GM23338 (cell line): ENCODE data around the gene WDR38. TPM values are rescaled to one million over a fixed set of nuclear protein-coding genes. Genes with fewer than 3 reads are reported as not detected.
A peak's percentile ranks its signal among the peaks of the same experiment; 100 is the strongest.

Source experiments
- ATAC-seq: fragments of 200-7000 bp; cut with Tn5 transposase; 3 replicates; pipeline ENCODE4 v1.9.1; 2020
- DNase-seq: peaks from one replicate; pipeline ENCODE4 v3.0.0-alpha.2; 2015; ENCODE audit warnings: low spot score
- H2AFZ ChIP-seq: fragments of 200-600 bp; sonication (generic); 2 replicates; pipeline ENCODE4 v1.8.0; 2016; ENCODE audit warnings: antibody characterized with exemption, mild to moderate bottlenecking, moderate library complexity
- H3F3A ChIP-seq: fragments of 200-600 bp; sonication (generic); replicated peaks from 2 replicates; pipeline ENCODE4 v1.8.0; 2017; ENCODE audit warnings: antibody characterized with exemption, mixed run types, low read depth
- H3K27ac ChIP-seq: fragments of 200-600 bp; sonication (generic); 2 replicates; pipeline ENCODE4 v1.6.1; 2016; ENCODE audit warnings: low read depth
- H3K27me3 ChIP-seq: fragments of 200-600 bp; sonication (generic); 2 replicates; pipeline ENCODE4 v1.8.0; 2016; ENCODE audit warnings: mild to moderate bottlenecking, mixed run types, moderate library complexity; ENCODE audit not compliant: insufficient read depth
- H3K36me3 ChIP-seq: fragments of 200-600 bp; sonication (generic); 2 replicates; pipeline ENCODE4 v1.8.0; 2016; ENCODE audit warnings: mild to moderate bottlenecking; ENCODE audit not compliant: insufficient read depth
- H3K4me1 ChIP-seq: fragments of 200-600 bp; sonication (generic); 2 replicates; pipeline ENCODE4 v1.8.0; 2016; ENCODE audit warnings: mild to moderate bottlenecking, moderate library complexity; ENCODE audit not compliant: insufficient read depth
- H3K4me2 ChIP-seq: fragments of 200-600 bp; sonication (generic); 2 replicates; pipeline ENCODE4 v1.7.1; 2017; ENCODE audit warnings: mixed run types
- H3K4me3 ChIP-seq: fragments of 200-600 bp; sonication (generic); 2 replicates; pipeline ENCODE4 v1.6.1; 2016; ENCODE audit warnings: mixed run types
- H3K79me2 ChIP-seq: fragments of 200-600 bp; sonication (generic); replicated peaks from 2 replicates; pipeline ENCODE4 v1.8.0; 2017; ENCODE audit warnings: mild to moderate bottlenecking; ENCODE audit not compliant: insufficient read depth
- H3K9me2 ChIP-seq: fragments of 200-600 bp; sonication (generic); 2 replicates; pipeline ENCODE4 v1.8.0; 2017; ENCODE audit not compliant: insufficient read depth
- H4K20me1 ChIP-seq: fragments of 200-600 bp; sonication (generic); replicated peaks from 2 replicates; pipeline ENCODE4 v1.8.0; 2017; ENCODE audit warnings: mild to moderate bottlenecking; ENCODE audit not compliant: insufficient read depth
- H3K27ac Mint-ChIP-seq: 2 replicates; pipeline ENCODE4 v1.8.0; 2020; ENCODE audit warnings: inconsistent platforms, mild to moderate bottlenecking, moderate library complexity, mixed read lengths
- H3K27me3 Mint-ChIP-seq: 3 replicates; pipeline ENCODE4 v1.8.0; 2022; ENCODE audit warnings: low read depth, mild to moderate bottlenecking, moderate library complexity, mixed read lengths, inconsistent platforms; ENCODE audit not compliant: insufficient read depth, poor library complexity
- H3K36me3 Mint-ChIP-seq: 3 replicates; pipeline ENCODE4 v1.8.0; 2021; ENCODE audit warnings: low read depth, mild to moderate bottlenecking, inconsistent platforms, moderate library complexity, mixed read lengths
- H3K4me1 Mint-ChIP-seq: 3 replicates; pipeline ENCODE4 v1.8.0; 2020; ENCODE audit warnings: mild to moderate bottlenecking, inconsistent platforms, mixed read lengths
- H3K4me3 Mint-ChIP-seq: 3 replicates; pipeline ENCODE4 v1.8.0; 2021; ENCODE audit warnings: moderate library complexity, mild to moderate bottlenecking, inconsistent platforms, mixed read lengths
- H3K9me3 Mint-ChIP-seq: 3 replicates; pipeline ENCODE4 v1.8.0; 2020; ENCODE audit warnings: moderate library complexity, mild to moderate bottlenecking, inconsistent platforms, mixed read lengths
- CREB1 ChIP-seq: fragments of 250-450 bp; sonication (Bioruptor Pico); IDR thresholded peaks from 2 replicates; pipeline ENCODE4 v1.5.0; 2020; ENCODE audit warnings: low read depth, mild to moderate bottlenecking, moderate library complexity
- EZH2 ChIP-seq: fragments of 200-600 bp; sonication (generic); IDR thresholded peaks from one replicate; pipeline ENCODE4 v1.8.0; 2017; ENCODE audit warnings: antibody characterized with exemption, mild to moderate bottlenecking, low read depth; ENCODE audit not compliant: unreplicated experiment
- EZH2phosphoT487 ChIP-seq: fragments of 200-600 bp; sonication (generic); IDR thresholded peaks from one replicate; pipeline ENCODE4 v1.8.1; 2018; ENCODE audit warnings: antibody characterized with exemption; ENCODE audit not compliant: unreplicated experiment
- JUNB ChIP-seq: IDR thresholded peaks from one replicate; pipeline ENCODE4 v1.6.1; 2016; ENCODE audit warnings: antibody characterized with exemption; ENCODE audit not compliant: unreplicated experiment
- NANOG ChIP-seq: IDR thresholded peaks from 2 replicates; pipeline ENCODE4 v1.6.1; 2016; ENCODE audit warnings: antibody characterized with exemption, borderline replicate concordance
- POLR2AphosphoS5 ChIP-seq: IDR thresholded peaks from 2 replicates; pipeline ENCODE4 v1.6.1; 2016; ENCODE audit warnings: antibody characterized with exemption, low read depth
- STAT1 ChIP-seq: IDR thresholded peaks from one replicate; pipeline ENCODE4 v1.6.1; 2016; ENCODE audit warnings: antibody characterized with exemption; ENCODE audit not compliant: unreplicated experiment
- ZNF114 ChIP-seq: fragments of 250-450 bp; sonication (Bioruptor Pico); IDR thresholded peaks from 2 replicates; pipeline ENCODE4 v1.5.0; 2020; ENCODE audit warnings: mild to moderate bottlenecking, moderate library complexity
- ZNF331 ChIP-seq: fragments of 250-450 bp; sonication (Bioruptor Pico); IDR thresholded peaks from 2 replicates; pipeline ENCODE4 v1.5.0; 2020; ENCODE audit warnings: low read depth, mild to moderate bottlenecking, moderate library complexity
- ZNF462 ChIP-seq: fragments of 250-450 bp; sonication (Bioruptor Pico); IDR thresholded peaks from 2 replicates; pipeline ENCODE4 v1.5.0; 2020; ENCODE audit warnings: mild to moderate bottlenecking, moderate library complexity
- polyA plus RNA-seq: library from polyadenylated mRNA; unstranded; fragments of >200 nt; fragmentation: Nextera tagmentation; extraction: Ambion mirVana; gene quantifications from 2 replicates; pipeline ENCODE4 v1.2.1, GENCODE V29; 2016
- total RNA-seq: library from RNA; depleted of rRNA; stranded (reverse); fragments of >200 nt; shearing (Covaris generic); gene quantifications from 2 replicates; pipeline ENCODE4 v1.2.3, GENCODE V29; 2014
- TF ChIP-seq, protein P1 (sequence below): IDR thresholded peaks from one replicate; pipeline ENCODE4 v1.6.1; 2018; ENCODE audit warnings: antibody characterized with exemption; ENCODE audit not compliant: unreplicated experiment
- TF ChIP-seq, protein P2 (sequence below), 2 experiments: fragments of 200-600 bp in 1 of 2; sonication (generic) in 1 of 2; conservative IDR thresholded peaks; 2 replicates each; pipeline versions ENCODE4 v1.5.1 to v1.6.1; 2016 to 2017; ENCODE audit warnings: antibody characterized with exemption in 2 of 2, low read depth in 2 of 2, mild to moderate bottlenecking in 2 of 2, moderate library complexity in 1 of 2
- TF ChIP-seq, protein P3 (sequence below): IDR thresholded peaks from 2 replicates; pipeline ENCODE4 v1.6.1; 2016; ENCODE audit warnings: antibody characterized with exemption

The WDR38 gene
- total and polyA plus RNA-seq, 2 experiments from 2014 or later: not detected

- Histone ChIP-seq H3K4me1 (peaks cover 31% of the 10 kb centered on the region), H3K27ac (peak overlapping the region; percentile 84), H3K27me3 (no peaks in the 10 kb centered on the region), H2AFZ (no peak overlapping the region), H3K4me3 (no peak overlapping the region), H3F3A (peaks cover 50% of the 10 kb centered on the region), H3K36me3 (peaks cover 5% of the 10 kb centered on the region), H3K9me2 (no peaks in the 10 kb centered on the region), H4K20me1 (peaks cover 23% of the 10 kb centered on the region), H3K79me2 (peaks cover 22% of the 10 kb centered on the region), H3K4me2 (no peak overlapping the region)
- Mint-ChIP-seq H3K36me3 (peaks cover 52% of the 10 kb centered on the region), H3K9me3 (no peaks in the 10 kb centered on the region), H3K4me3 (no peak overlapping the region), H3K27ac (no peak overlapping the region), H3K4me1 (peaks cover 59% of the 10 kb centered on the region), H3K27me3 (peaks cover 8% of the 10 kb centered on the region)
- DNase-seq: no peak
- TF ChIP-seq EZH2 (no peak), JUNB (no peak), ZNF462 (CRISPR knock-in tag) (no peak), ZNF331 (no peak), EZH2phosphoT487 (no peak), STAT1 (no peak), POLR2AphosphoS5 (no peak), CREB1 (CRISPR knock-in tag) (no peak), ZNF114 (CRISPR knock-in tag) (no peak), NANOG (no peak)
- TF ChIP-seq, protein P1, sequence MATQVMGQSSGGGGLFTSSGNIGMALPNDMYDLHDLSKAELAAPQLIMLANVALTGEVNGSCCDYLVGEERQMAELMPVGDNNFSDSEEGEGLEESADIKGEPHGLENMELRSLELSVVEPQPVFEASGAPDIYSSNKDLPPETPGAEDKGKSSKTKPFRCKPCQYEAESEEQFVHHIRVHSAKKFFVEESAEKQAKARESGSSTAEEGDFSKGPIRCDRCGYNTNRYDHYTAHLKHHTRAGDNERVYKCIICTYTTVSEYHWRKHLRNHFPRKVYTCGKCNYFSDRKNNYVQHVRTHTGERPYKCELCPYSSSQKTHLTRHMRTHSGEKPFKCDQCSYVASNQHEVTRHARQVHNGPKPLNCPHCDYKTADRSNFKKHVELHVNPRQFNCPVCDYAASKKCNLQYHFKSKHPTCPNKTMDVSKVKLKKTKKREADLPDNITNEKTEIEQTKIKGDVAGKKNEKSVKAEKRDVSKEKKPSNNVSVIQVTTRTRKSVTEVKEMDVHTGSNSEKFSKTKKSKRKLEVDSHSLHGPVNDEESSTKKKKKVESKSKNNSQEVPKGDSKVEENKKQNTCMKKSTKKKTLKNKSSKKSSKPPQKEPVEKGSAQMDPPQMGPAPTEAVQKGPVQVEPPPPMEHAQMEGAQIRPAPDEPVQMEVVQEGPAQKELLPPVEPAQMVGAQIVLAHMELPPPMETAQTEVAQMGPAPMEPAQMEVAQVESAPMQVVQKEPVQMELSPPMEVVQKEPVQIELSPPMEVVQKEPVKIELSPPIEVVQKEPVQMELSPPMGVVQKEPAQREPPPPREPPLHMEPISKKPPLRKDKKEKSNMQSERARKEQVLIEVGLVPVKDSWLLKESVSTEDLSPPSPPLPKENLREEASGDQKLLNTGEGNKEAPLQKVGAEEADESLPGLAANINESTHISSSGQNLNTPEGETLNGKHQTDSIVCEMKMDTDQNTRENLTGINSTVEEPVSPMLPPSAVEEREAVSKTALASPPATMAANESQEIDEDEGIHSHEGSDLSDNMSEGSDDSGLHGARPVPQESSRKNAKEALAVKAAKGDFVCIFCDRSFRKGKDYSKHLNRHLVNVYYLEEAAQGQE: no peak
- TF ChIP-seq, protein P2, sequence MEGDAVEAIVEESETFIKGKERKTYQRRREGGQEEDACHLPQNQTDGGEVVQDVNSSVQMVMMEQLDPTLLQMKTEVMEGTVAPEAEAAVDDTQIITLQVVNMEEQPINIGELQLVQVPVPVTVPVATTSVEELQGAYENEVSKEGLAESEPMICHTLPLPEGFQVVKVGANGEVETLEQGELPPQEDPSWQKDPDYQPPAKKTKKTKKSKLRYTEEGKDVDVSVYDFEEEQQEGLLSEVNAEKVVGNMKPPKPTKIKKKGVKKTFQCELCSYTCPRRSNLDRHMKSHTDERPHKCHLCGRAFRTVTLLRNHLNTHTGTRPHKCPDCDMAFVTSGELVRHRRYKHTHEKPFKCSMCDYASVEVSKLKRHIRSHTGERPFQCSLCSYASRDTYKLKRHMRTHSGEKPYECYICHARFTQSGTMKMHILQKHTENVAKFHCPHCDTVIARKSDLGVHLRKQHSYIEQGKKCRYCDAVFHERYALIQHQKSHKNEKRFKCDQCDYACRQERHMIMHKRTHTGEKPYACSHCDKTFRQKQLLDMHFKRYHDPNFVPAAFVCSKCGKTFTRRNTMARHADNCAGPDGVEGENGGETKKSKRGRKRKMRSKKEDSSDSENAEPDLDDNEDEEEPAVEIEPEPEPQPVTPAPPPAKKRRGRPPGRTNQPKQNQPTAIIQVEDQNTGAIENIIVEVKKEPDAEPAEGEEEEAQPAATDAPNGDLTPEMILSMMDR (conservative IDR thresholded peaks at IDR 0.05; ENCODE audit: low read depth in 2 of 2): no peak
- TF ChIP-seq, protein P3, sequence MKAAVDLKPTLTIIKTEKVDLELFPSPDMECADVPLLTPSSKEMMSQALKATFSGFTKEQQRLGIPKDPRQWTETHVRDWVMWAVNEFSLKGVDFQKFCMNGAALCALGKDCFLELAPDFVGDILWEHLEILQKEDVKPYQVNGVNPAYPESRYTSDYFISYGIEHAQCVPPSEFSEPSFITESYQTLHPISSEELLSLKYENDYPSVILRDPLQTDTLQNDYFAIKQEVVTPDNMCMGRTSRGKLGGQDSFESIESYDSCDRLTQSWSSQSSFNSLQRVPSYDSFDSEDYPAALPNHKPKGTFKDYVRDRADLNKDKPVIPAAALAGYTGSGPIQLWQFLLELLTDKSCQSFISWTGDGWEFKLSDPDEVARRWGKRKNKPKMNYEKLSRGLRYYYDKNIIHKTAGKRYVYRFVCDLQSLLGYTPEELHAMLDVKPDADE: no peak
- no peak for ATAC-seq
These were observed 24.8 kb downstream of the WDR38 start for GRCh38 chr9:124878021-124878420.
